ENCODE results near the gene BPIFB1.

Gene BPIFB1

GRCh38 chr20:33273117-33273851 is 9.7 kb upstream of the BPIFB1 start:
- DNase-seq = no peak

GRCh38 chr20:33275215-33275614 is 7.8 kb upstream of the BPIFB1 start:
- no peak for DNase-seq

- DNase-seq = no peak
These were observed 7.1 kb upstream of the BPIFB1 start for GRCh38 chr20:33275871-33276270.

GRCh38 chr20:33276303-33277113 is 6.5 kb upstream of the BPIFB1 start:
- no peak for DNase-seq

GRCh38 chr20:33277471-33278441 is 5.3 kb upstream of the BPIFB1 start:
- DNase-seq = no peak

GRCh38 chr20:33278700-33279099 is 4.3 kb upstream of the BPIFB1 start:
- no peak for DNase-seq

- peak; percentile 30 for DNase-seq
These were observed 3.6 kb upstream of the BPIFB1 start for GRCh38 chr20:33279261-33279910.

GRCh38 chr20:33280000-33280680 is 2.9 kb upstream of the BPIFB1 start:
- DNase-seq = no peak

- no peak for DNase-seq
These were observed 2.2 kb upstream of the BPIFB1 start for GRCh38 chr20:33280775-33281174.

GRCh38 chr20:33281550-33282146 is 1.4 kb upstream of the BPIFB1 start:
- no peak for DNase-seq

- no peak for DNase-seq
These were observed 649 bp upstream of the BPIFB1 start for GRCh38 chr20:33282196-33282934.

GRCh38 chr20:33284284-33284683 is 1.3 kb downstream of the BPIFB1 start:
- peak; percentile 42 for DNase-seq

GRCh38 chr20:33284937-33285336 is 1.9 kb downstream of the BPIFB1 start:
- no peak for DNase-seq

- no peak for DNase-seq
These were observed 3.0 kb downstream of the BPIFB1 start for GRCh38 chr20:33285861-33286495.

GRCh38 chr20:33287884-33288283 is 4.9 kb downstream of the BPIFB1 start:
- no peak for DNase-seq

- DNase-seq = no peak
These were observed 7.8 kb downstream of the BPIFB1 start for GRCh38 chr20:33290852-33291251.

GRCh38 chr20:33291416-33291815 is 8.4 kb downstream of the BPIFB1 start:
- no peak for DNase-seq

GRCh38 chr20:33291830-33292355 is 8.9 kb downstream of the BPIFB1 start:
- DNase-seq = no peak

- DNase-seq = no peak
These were observed 13.2 kb downstream of the BPIFB1 start for GRCh38 chr20:33296206-33296605.

- no peak for DNase-seq
These were observed 15.4 kb downstream of the BPIFB1 start for GRCh38 chr20:33298391-33298790.
